HL-60 (cell line): Measurements from ENCODE around the gene LLCFC1.

Experiments used
- POLR2AphosphoS5 ChIP-seq: IDR thresholded peaks from 2 replicates; pipeline ENCODE4 v1.6.1; 2012; ENCODE audit warnings: low read depth
- REST ChIP-seq: IDR thresholded peaks from 2 replicates; pipeline ENCODE4 v1.6.1; 2012; ENCODE audit warnings: low read depth; ENCODE audit not compliant: insufficient replicate concordance
- TF ChIP-seq, protein P1 (sequence below): IDR thresholded peaks from one replicate; pipeline ENCODE4 v1.5.1; 2011; ENCODE audit warnings: low read length, control low read depth, inconsistent platforms; ENCODE audit not compliant: insufficient read depth

DNA sequence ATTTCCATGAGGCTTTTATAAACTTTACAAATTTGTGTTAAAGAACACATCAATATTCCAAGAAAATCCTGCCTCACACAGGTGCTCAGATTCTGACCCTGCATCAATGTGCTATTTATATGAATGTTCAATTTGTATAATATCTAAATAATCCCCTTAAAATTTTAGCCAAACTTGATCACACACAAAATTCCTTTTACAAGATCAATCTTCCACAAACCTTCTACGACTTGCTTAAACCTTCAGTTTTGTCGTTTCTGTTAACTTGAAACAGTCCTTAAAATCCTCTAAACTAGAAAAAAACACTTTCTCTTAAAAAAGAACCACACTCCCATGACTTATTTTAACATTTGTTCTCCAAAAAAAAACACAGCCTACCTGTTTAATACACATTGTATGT is 33.5 kb upstream of the LLCFC1 start:
- TF ChIP-seq, protein P1, sequence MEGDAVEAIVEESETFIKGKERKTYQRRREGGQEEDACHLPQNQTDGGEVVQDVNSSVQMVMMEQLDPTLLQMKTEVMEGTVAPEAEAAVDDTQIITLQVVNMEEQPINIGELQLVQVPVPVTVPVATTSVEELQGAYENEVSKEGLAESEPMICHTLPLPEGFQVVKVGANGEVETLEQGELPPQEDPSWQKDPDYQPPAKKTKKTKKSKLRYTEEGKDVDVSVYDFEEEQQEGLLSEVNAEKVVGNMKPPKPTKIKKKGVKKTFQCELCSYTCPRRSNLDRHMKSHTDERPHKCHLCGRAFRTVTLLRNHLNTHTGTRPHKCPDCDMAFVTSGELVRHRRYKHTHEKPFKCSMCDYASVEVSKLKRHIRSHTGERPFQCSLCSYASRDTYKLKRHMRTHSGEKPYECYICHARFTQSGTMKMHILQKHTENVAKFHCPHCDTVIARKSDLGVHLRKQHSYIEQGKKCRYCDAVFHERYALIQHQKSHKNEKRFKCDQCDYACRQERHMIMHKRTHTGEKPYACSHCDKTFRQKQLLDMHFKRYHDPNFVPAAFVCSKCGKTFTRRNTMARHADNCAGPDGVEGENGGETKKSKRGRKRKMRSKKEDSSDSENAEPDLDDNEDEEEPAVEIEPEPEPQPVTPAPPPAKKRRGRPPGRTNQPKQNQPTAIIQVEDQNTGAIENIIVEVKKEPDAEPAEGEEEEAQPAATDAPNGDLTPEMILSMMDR = no peak
- TF ChIP-seq REST = no peak
- no peak for TF ChIP-seq POLR2AphosphoS5
